ENCODE measurements around the gene PTPRN2.
A peak's percentile ranks its signal among the peaks of the same experiment; 100 is the strongest.

PTPRN2 gene

DNA sequence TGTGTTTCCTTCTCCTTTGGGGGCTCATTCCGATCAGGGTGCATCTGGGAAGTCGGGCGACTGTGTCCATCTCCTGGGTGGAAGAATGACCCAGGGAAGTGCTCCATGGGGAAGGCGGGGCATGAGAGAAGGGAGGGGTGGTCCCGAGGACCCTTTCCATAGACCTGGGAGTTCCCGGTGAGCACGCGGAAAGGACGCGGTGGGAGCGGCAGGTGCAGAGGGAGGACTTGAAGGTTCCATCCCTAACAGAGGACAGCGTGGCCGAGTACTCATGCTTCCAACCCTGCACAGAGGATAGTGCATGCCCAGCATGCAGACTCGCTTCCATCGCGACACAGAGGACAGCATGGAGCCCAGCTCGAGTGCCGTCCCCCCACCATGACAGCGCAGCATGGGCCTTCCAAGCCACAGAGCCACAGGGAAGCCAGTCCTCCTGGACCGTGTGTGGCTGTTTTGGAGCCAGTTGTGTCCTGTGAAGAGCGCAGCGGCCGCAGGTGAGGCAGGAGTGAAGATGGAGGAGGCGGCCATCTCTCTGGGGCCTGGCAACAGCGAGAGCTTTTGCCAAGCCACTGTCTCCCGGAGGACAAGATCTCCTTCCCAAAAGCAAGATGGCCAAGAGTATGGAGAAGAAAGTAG lies 969.4 kb downstream of the PTPRN2 start:
- no peaks in the 10 kb centered on the region for H3K36me3 ChIP-seq (ENCODE audit: control insufficient read depth in 5 of 5, insufficient read depth in 5 of 5, low read length in 5 of 5)
- peaks cover 0 to 9% (median 7%) of the 10 kb centered on the region in 5 donors for H3K4me1 ChIP-seq (ENCODE audit: control insufficient read depth in 5 of 5, insufficient read depth in 5 of 5, low read length in 5 of 5)

DNA sequence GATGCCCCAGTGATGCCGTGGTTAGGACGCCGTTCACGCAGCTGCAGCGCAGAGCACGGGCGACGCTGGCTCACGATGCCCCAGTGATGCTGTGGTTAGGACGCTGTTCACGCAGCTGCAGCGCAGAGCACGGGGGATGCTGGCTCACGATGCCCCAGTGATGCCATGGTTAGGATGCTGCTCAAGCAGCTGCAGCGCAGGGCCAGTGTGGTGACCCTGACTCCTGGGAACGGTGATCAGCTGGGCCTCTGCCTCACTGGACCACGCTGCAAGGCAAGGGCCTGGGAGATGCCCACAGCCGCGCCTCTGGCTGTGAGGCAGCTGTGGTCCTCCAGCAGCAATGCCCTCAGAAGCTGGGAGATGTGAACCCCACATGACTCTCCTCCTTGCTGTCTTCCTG lies 970.2 kb downstream of the PTPRN2 start:
- Histone ChIP-seq H3K36me3 (ENCODE audit: control insufficient read depth in 5 of 5, insufficient read depth in 5 of 5, low read length in 5 of 5) (no peaks in the 10 kb centered on the region), H3K4me1 (ENCODE audit: control insufficient read depth in 5 of 5, insufficient read depth in 5 of 5, low read length in 5 of 5) (peaks cover 0 to 17% (median 16%) of the 10 kb centered on the region in 5 donors), H3K4me3 (ENCODE audit: low read depth in 1 of 5, low read length in 5 of 5) (no peak overlapping the region), H3K9ac (ENCODE audit: low read length in 5 of 5) (no peak overlapping the region), H3K27ac (ENCODE audit: low read depth, low read length) (no peak overlapping the region), H3K9me3 (ENCODE audit: control insufficient read depth in 5 of 5, low read length in 5 of 5) (peaks cover 0 to 2% (median 0%) of the 10 kb centered on the region in 5 donors), H3K27me3 (ENCODE audit: control insufficient read depth in 5 of 5, insufficient read depth in 4 of 5, low read length in 5 of 5) (peaks cover 0 to 18% (median 3%) of the 10 kb centered on the region in 5 donors)

More for the DNA sequence above, 969.4 kb downstream of the PTPRN2 start:
- Histone ChIP-seq H3K9ac (ENCODE audit: low read length in 5 of 5) (no peak overlapping the region), H3K9me3 (ENCODE audit: control insufficient read depth in 5 of 5, low read length in 5 of 5) (peaks cover 0 to 2% (median 0%) of the 10 kb centered on the region in 5 donors), H3K27me3 (ENCODE audit: control insufficient read depth in 5 of 5, insufficient read depth in 4 of 5, low read length in 5 of 5) (peaks cover 0 to 20% (median 5%) of the 10 kb centered on the region in 5 donors), H3K27ac (ENCODE audit: low read depth, low read length) (no peak overlapping the region), H3K4me3 (ENCODE audit: low read depth in 1 of 5, low read length in 5 of 5) (no peak overlapping the region)

DNA sequence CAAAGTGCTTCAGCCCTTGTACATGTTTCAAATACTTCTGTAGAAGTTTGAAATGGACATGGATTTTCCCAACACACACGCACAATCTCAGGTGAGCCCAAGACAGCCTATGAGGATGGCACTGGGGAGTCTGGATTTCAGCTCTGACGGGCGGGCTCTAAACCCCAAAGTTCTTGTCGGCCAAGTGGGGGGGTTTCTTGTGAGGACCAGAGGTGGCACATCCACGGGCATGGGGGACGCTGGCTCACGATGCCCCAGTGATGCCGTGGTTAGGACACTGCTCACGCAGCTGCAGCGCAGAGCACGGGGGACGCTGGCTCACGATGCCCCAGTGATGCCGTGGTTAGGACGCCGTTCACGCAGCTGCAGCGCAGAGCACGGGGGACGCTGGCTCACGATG lies 970.7 kb downstream of the PTPRN2 start:
- peaks cover 0 to 22% (median 0%) of the 10 kb centered on the region in 5 donors for H3K27me3 ChIP-seq (ENCODE audit: control insufficient read depth in 5 of 5, insufficient read depth in 4 of 5, low read length in 5 of 5)
- no peaks in the 10 kb centered on the region for H3K36me3 ChIP-seq (ENCODE audit: control insufficient read depth in 5 of 5, insufficient read depth in 5 of 5, low read length in 5 of 5)
- no peak overlapping the region for H3K27ac ChIP-seq (ENCODE audit: low read depth, low read length)
- no peak overlapping the region for H3K4me3 ChIP-seq (ENCODE audit: low read depth in 1 of 5, low read length in 5 of 5)
- no peak overlapping the region for H3K9ac ChIP-seq (ENCODE audit: low read length in 5 of 5)
- H3K4me1 ChIP-seq (ENCODE audit: control insufficient read depth in 5 of 5, insufficient read depth in 5 of 5, low read length in 5 of 5): peaks cover 0 to 19% (median 16%) of the 10 kb centered on the region in 5 donors
- peaks cover 0 to 2% (median 0%) of the 10 kb centered on the region in 5 donors for H3K9me3 ChIP-seq (ENCODE audit: control insufficient read depth in 5 of 5, low read length in 5 of 5)

DNA sequence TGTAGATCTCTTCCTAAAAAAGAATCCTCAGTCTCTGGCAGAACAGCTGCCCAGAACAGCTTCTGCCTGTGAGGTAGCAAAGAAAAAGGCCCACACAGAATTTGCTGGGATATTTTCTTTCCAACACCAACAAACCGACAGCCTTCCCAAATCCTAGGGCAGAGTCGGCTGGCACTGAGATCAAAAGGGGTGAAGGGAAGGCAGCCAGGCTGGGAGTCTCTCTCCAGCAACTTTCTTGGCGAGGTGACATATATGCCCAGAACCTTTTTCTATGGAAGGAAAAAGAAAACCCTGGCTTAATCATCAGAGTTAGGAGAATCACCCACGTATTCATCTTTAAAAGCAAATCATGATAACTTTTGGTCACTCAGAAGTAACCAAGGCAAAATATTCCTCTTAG lies 971.2 kb downstream of the PTPRN2 start:
- Histone ChIP-seq H3K27ac (ENCODE audit: low read depth, low read length) (no peak overlapping the region), H3K36me3 (ENCODE audit: control insufficient read depth in 5 of 5, insufficient read depth in 5 of 5, low read length in 5 of 5) (no peaks in the 10 kb centered on the region)

DNA sequence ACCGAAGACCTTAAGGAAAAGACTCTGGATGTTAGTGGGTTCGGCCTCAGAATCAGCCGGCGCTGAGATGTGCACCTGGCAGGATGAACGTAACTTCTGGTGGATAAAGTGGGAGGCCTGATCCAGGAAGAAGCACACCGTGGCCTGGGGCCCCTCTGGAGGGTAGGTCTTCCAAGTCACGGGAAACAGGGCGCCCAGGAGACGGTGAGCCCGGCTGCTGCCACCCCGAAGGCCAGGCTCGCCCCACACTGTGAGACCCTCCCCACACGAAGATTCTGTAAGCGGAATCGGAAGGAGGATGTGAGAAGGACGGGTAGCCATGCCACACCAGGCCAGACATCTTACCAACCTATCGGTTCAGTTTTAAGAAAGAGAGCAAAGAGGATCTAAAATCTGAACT lies 971.8 kb downstream of the PTPRN2 start:
- Histone ChIP-seq H3K4me1 (ENCODE audit: control insufficient read depth in 5 of 5, insufficient read depth in 5 of 5, low read length in 5 of 5) (peaks cover 0 to 19% (median 16%) of the 10 kb centered on the region in 5 donors), H3K27ac (ENCODE audit: low read depth, low read length) (no peak overlapping the region), H3K9me3 (ENCODE audit: control insufficient read depth in 5 of 5, low read length in 5 of 5) (peaks cover 0 to 2% (median 0%) of the 10 kb centered on the region in 5 donors), H3K27me3 (ENCODE audit: control insufficient read depth in 5 of 5, insufficient read depth in 4 of 5, low read length in 5 of 5) (peaks cover 0 to 22% (median 0%) of the 10 kb centered on the region in 5 donors), H3K4me3 (ENCODE audit: low read depth in 1 of 5, low read length in 5 of 5) (no peak overlapping the region), H3K9ac (ENCODE audit: low read length in 5 of 5) (no peak overlapping the region), H3K36me3 (ENCODE audit: control insufficient read depth in 5 of 5, insufficient read depth in 5 of 5, low read length in 5 of 5) (no peaks in the 10 kb centered on the region)

More for the DNA sequence above, 971.2 kb downstream of the PTPRN2 start:
- H3K4me3 ChIP-seq (ENCODE audit: low read depth in 1 of 5, low read length in 5 of 5): no peak overlapping the region
- H3K27me3 ChIP-seq (ENCODE audit: control insufficient read depth in 5 of 5, insufficient read depth in 4 of 5, low read length in 5 of 5): peaks cover 0 to 22% (median 0%) of the 10 kb centered on the region in 5 donors
- peaks cover 0 to 2% (median 0%) of the 10 kb centered on the region in 5 donors for H3K9me3 ChIP-seq (ENCODE audit: control insufficient read depth in 5 of 5, low read length in 5 of 5)
- no peak overlapping the region for H3K9ac ChIP-seq (ENCODE audit: low read length in 5 of 5)
- H3K4me1 ChIP-seq (ENCODE audit: control insufficient read depth in 5 of 5, insufficient read depth in 5 of 5, low read length in 5 of 5): peaks cover 0 to 19% (median 16%) of the 10 kb centered on the region in 5 donors

DNA sequence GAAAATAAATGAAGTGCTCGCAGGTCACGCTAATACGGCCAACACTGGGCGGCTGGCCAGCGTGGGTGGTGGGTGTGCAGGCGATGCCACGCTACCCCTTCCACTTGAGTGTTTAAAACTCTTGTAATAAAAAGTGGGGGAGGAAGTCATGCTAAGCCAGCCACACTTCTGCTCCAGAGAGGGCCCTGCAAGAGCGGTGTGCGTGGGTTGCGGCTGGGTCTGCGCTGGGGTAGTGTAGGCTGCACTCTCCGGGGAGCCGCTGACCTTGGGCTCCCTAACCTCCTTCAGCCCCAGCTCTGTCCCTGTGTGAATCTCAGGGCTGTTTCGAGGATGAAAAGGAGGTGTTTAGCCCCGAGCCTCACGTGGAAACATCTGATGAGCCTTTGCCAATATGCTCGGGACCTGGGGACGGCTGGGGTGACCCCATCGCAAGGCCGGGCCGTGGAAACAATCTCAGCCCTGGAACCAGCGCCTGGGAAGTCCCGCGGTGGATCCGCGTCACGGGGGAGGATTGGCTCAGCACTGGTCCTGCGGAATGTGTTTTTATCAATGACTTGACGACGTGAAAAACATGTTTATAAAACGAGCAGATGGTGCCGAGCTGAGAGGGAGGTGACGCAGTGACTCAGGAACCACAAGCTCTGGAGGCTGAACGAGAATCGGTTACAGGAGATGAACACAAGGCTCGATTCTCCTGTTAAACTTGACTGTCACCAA lies 972.4 kb downstream of the PTPRN2 start:
- no peak overlapping the region for H3K4me3 ChIP-seq (ENCODE audit: low read depth in 1 of 5, low read length in 5 of 5)
- H3K27ac ChIP-seq (ENCODE audit: low read depth, low read length): no peak overlapping the region
- peaks cover 0 to 2% (median 0%) of the 10 kb centered on the region in 5 donors for H3K9me3 ChIP-seq (ENCODE audit: control insufficient read depth in 5 of 5, low read length in 5 of 5)

DNA sequence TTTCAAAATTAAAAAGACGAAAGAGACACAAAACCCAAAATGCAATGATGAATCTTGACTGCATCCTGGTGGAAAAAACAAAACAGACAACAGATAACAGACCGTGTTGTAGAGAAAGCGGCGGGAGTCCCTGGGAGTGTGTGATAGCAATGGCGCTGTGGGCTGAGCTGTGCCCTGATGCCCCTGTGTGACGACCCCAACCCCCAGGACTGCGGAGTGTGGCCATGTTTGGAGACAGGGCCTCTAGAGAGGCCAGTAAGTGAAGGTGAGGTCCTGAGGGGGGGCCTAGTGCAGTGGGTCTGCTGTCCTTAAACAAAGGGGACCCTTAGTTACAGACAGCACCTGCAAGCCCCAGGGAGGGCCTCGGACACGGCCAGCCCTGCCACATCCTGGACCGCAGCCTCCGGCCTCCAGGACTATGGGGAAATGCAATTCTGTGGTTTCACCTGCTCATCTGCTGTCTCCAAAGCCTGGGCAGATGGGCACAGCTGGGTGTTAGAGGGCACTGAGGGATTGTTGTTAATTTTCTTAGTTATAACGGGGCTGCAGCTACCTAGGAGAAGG lies 973.1 kb downstream of the PTPRN2 start:
- H3K27me3 ChIP-seq (ENCODE audit: control insufficient read depth in 5 of 5, insufficient read depth in 4 of 5, low read length in 5 of 5): peaks cover 0 to 22% (median 0%) of the 10 kb centered on the region in 5 donors
- peaks cover 0 to 8% (median 0%) of the 10 kb centered on the region in 5 donors for H3K9me3 ChIP-seq (ENCODE audit: control insufficient read depth in 5 of 5, low read length in 5 of 5)
- H3K4me1 ChIP-seq (ENCODE audit: control insufficient read depth in 5 of 5, insufficient read depth in 5 of 5, low read length in 5 of 5): peaks cover 0 to 19% (median 16%) of the 10 kb centered on the region in 5 donors
- H3K9ac ChIP-seq (ENCODE audit: low read length in 5 of 5): no peak overlapping the region
- no peak overlapping the region for H3K27ac ChIP-seq (ENCODE audit: low read depth, low read length)
- no peaks in the 10 kb centered on the region for H3K36me3 ChIP-seq (ENCODE audit: control insufficient read depth in 5 of 5, insufficient read depth in 5 of 5, low read length in 5 of 5)
- H3K4me3 ChIP-seq (ENCODE audit: low read depth in 1 of 5, low read length in 5 of 5): no peak overlapping the region

More for the DNA sequence above, 972.4 kb downstream of the PTPRN2 start:
- Histone ChIP-seq H3K36me3 (ENCODE audit: control insufficient read depth in 5 of 5, insufficient read depth in 5 of 5, low read length in 5 of 5) (no peaks in the 10 kb centered on the region), H3K27me3 (ENCODE audit: control insufficient read depth in 5 of 5, insufficient read depth in 4 of 5, low read length in 5 of 5) (peaks cover 0 to 22% (median 0%) of the 10 kb centered on the region in 5 donors), H3K9ac (ENCODE audit: low read length in 5 of 5) (no peak overlapping the region), H3K4me1 (ENCODE audit: control insufficient read depth in 5 of 5, insufficient read depth in 5 of 5, low read length in 5 of 5) (peaks cover 0 to 19% (median 16%) of the 10 kb centered on the region in 5 donors)

DNA sequence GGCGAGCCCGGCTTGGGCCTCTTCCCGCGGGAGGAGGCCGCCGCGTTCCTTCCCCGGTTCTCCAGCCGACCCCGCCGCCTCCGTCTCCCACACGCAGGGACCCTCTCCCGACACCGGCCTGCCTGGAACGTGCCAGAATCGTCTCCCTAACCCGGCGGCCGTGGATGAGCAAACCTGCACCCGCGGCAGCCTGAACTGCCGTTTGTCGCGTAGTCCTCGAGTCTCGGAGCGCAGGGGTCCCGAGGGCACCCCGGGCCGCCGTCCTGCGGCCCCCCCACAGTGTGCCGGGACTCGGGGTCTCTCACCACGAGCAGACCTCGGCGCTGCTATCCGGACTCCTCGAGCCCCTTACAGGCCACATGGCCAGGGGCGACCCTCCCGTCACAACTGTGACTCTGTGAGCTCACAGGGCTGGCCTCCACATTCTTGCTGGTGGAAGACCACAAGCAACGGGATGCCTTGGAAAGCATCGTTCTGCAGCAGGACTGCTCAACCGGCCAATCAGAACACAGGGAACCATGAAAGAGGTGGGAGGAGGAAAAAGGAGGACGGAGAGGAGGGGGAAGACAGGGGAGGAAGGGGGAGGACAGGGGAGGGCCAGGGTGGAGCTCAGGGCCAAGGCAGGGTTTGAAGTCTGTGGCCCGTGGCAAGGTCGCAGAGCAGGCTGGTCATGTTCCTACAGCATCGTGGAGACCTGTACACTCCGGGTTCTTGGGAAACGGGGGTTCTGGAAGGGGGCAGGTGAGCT lies 973.9 kb downstream of the PTPRN2 start:
- peak overlapping the region; percentile 36 to 78 (median 71) for H3K4me3 ChIP-seq (ENCODE audit: low read depth in 1 of 5, low read length in 5 of 5)
- H3K36me3 ChIP-seq (ENCODE audit: control insufficient read depth in 5 of 5, insufficient read depth in 5 of 5, low read length in 5 of 5): no peaks in the 10 kb centered on the region
- H3K9me3 ChIP-seq (ENCODE audit: control insufficient read depth in 5 of 5, low read length in 5 of 5): peaks cover 0 to 9% (median 0%) of the 10 kb centered on the region in 5 donors
- no peak overlapping the region for H3K27ac ChIP-seq (ENCODE audit: low read depth, low read length)
- H3K27me3 ChIP-seq (ENCODE audit: control insufficient read depth in 5 of 5, insufficient read depth in 4 of 5, low read length in 5 of 5): peaks cover 0 to 20% (median 0%) of the 10 kb centered on the region in 5 donors
- peak overlapping the region in 3 of 5 donors; percentile 38 to 71 (median 51) for H3K9ac ChIP-seq (ENCODE audit: low read length in 5 of 5)
- H3K4me1 ChIP-seq (ENCODE audit: control insufficient read depth in 5 of 5, insufficient read depth in 5 of 5, low read length in 5 of 5): peaks cover 0 to 19% (median 16%) of the 10 kb centered on the region in 5 donors

DNA sequence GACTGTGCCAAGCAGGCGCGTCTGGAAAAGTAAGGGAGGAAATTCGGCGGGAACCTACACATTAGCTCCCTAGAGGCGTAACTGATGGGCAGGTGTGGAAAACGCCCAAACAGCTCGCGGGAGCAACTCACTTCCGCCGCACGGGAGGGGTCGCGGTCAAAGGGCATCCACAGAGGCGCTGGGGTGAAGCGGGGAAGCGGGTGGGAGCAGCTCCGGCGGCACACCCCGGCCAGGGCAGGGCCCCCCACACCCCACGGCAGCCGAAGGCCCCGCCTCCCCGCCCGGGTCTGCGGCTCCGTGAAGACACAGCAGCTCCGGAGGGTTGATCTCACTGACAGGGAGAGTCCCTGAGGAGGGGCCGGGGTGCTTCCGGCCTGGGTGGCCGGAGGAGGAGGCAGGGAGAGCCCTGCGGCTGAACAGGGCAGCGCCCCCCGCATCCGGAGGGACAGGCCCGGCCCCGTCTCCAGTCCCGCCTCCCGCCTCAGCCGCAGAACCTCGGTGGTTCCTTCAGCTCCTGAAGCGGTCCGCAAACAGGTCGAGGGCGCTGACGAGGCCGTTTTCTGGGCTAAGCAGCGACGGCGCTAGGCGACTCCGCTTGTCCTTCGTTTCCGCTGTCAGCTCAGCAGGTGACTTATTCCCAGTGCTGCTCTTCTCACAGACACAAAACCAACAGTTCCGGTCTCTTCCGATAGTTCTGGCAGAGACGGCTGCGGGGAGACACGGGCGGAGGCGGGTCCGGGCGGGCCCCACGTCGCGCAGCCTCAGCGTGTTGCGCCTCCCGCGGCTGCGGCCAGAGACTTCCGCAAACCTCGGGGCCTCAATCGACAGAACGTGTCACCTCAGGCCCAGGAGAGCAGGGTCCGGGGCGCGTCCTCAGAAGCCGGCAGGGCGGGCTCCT lies 974.7 kb downstream of the PTPRN2 start:
- H3K4me1 ChIP-seq (ENCODE audit: control insufficient read depth in 5 of 5, insufficient read depth in 5 of 5, low read length in 5 of 5): peaks cover 0 to 19% (median 16%) of the 10 kb centered on the region in 5 donors

More for the DNA sequence above, 974.7 kb downstream of the PTPRN2 start:
- peak overlapping the region in 3 of 5 donors; percentile 51 to 71 (median 61) for H3K9ac ChIP-seq (ENCODE audit: low read length in 5 of 5)
- H3K9me3 ChIP-seq (ENCODE audit: control insufficient read depth in 5 of 5, low read length in 5 of 5): peaks cover 0 to 9% (median 0%) of the 10 kb centered on the region in 5 donors
- H3K27ac ChIP-seq (ENCODE audit: low read depth, low read length): no peak overlapping the region
- H3K36me3 ChIP-seq (ENCODE audit: control insufficient read depth in 5 of 5, insufficient read depth in 5 of 5, low read length in 5 of 5): no peaks in the 10 kb centered on the region
- peaks cover 0 to 17% (median 0%) of the 10 kb centered on the region in 5 donors for H3K27me3 ChIP-seq (ENCODE audit: control insufficient read depth in 5 of 5, insufficient read depth in 4 of 5, low read length in 5 of 5)
- peak overlapping the region; percentile 55 to 78 (median 71) for H3K4me3 ChIP-seq (ENCODE audit: low read depth in 1 of 5, low read length in 5 of 5)
